GM18868 (cell line): ENCODE data around the gene ARHGDIG.

Source experiments
- ATAC-seq: cut with Tn5 transposase; IDR thresholded peaks from one replicate; pipeline ENCODE4 v1.9.1; 2021; ENCODE audit warnings: mild to moderate bottlenecking, moderate library complexity; ENCODE audit not compliant: unreplicated experiment

Gene ARHGDIG

GRCh38 chr16:293043-293775 is 12.8 kb downstream of the ARHGDIG start:
- ATAC-seq = no peak

GRCh38 chr16:296276-296675 is 15.9 kb downstream of the ARHGDIG start:
- no peak for ATAC-seq

- ATAC-seq = no peak
Observed at GRCh38 chr16:296806-297510, 16.6 kb downstream of the ARHGDIG start.

- no peak for ATAC-seq
Observed at GRCh38 chr16:297832-298231, 17.4 kb downstream of the ARHGDIG start.

- no peak for ATAC-seq
Observed at GRCh38 chr16:301235-301634, 20.8 kb downstream of the ARHGDIG start.

- no peak for ATAC-seq
Observed at GRCh38 chr16:301950-302349, 21.6 kb downstream of the ARHGDIG start.

- no peak for ATAC-seq
Observed at GRCh38 chr16:303760-304505, 23.5 kb downstream of the ARHGDIG start.

- no peak for ATAC-seq
Observed at GRCh38 chr16:305916-306626, 25.7 kb downstream of the ARHGDIG start.

- ATAC-seq = no peak
Observed at GRCh38 chr16:306911-307370, 26.6 kb downstream of the ARHGDIG start.

GRCh38 chr16:307691-308312 is 27.4 kb downstream of the ARHGDIG start:
- ATAC-seq = no peak

- no peak for ATAC-seq
Observed at GRCh38 chr16:309476-309875, 29.1 kb downstream of the ARHGDIG start.

- no peak for ATAC-seq
Observed at GRCh38 chr16:311725-312124, 31.3 kb downstream of the ARHGDIG start.

- no peak for ATAC-seq
Observed at GRCh38 chr16:314351-314750, 34.0 kb downstream of the ARHGDIG start.

GRCh38 chr16:314795-315299 is 34.5 kb downstream of the ARHGDIG start:
- no peak for ATAC-seq

- ATAC-seq = no peak
Observed at GRCh38 chr16:316741-317464, 36.5 kb downstream of the ARHGDIG start.

GRCh38 chr16:317583-317982 is 37.2 kb downstream of the ARHGDIG start:
- no peak for ATAC-seq

GRCh38 chr16:318628-319027 is 38.2 kb downstream of the ARHGDIG start:
- no peak for ATAC-seq

GRCh38 chr16:320206-320605 is 39.8 kb downstream of the ARHGDIG start:
- ATAC-seq = no peak

GRCh38 chr16:321532-321931 is 41.1 kb downstream of the ARHGDIG start:
- no peak for ATAC-seq
